ENCODE data around the gene APIP.
A peak's percentile ranks its signal among the peaks of the same experiment; 100 is the strongest.

APIP gene

DNA sequence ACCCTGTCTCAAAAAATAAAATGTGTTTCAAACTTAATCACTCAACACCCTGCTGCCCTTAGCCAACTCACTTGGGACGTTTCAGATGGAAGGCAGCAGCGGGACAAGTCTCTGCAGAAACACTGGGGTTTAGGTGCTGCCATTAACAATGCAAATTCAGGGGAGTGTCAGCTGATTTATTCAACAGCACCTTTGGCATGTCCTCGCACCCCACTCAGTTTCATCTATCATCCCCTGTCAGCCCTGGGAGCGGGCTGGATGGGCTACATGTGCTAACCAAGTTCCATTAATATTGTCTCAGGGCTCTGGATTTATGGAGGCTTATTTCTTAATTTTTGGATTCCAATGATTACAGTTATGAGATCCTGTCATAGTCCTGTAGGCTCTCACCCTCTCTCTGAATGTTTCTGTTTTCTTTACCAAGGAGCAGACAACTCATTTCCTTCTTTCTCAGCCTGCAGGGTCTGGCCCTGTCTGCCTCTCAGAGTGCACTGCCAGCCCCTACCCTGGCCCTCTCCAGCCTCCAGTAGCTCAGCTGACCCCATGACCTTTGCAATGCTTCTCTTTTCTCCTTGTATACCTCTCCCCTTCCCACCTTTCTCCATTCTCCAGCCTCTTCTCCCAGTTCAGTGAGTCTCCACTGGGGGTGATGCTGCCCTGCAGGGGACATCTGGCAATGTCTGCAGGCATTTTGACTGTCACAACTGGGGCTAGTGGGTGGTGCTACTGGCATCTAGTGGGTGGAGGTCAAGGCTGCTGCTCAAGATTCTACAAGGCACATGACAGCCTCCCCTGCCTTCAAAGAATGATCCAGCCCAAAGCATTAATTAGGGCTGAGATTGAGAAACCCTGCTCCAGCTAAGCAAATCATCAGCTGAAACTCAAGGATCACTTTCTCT is 79.0 kb downstream of the APIP start:
- DNase-seq: peak in 2 of 3 donors; percentile 24 to 30

DNA sequence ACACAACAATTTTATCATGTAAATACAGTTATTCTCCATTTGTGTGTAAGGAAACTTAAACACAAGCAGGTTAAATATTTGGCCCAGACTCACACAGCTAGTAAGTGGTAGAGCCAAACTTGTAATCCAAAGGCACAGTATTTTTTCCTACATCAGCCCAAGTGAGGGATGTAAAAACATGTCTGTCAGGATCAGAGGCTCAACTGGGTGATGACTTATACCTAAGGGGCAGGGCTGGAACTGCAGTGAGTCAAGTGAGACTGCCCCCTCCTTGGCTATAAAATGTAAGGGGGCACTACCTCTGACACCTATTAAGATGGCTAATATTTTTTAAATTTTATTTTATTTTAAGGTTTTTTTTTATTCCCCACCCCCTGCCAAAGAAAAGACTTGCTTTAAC is 82.6 kb downstream of the APIP start:
- no peak for DNase-seq

All from suppressor macrophage treated with lipopolysaccharide for 1 hour (primary cell).